ENCODE measurements around the gene KRT9. TPM values are rescaled to one million over a fixed set of nuclear protein-coding genes. Genes with fewer than 3 reads are reported as not detected.

The KRT9 gene
- total and polyA plus RNA-seq, 9 of the 15 experiments (the other 6 are each of a cell fraction or from before 2014, with no cell fraction given), result 0.03 TPM; not detected in 8

GRCh38 chr17:41540921-41541625 is 30.8 kb downstream of the KRT9 start (continued):
- no peak for TF ChIP-seq ETV6 (IDR thresholded peaks at IDR 0.05; ENCODE audit: borderline replicate concordance in 1 of 2, low read depth in 2 of 2, low read length in 1 of 2)
- TF ChIP-seq ETV6 (CRISPR knock-in tag; IDR thresholded peaks at IDR 0.05; ENCODE audit: borderline replicate concordance), result no peak
- 0 out of 2 replicates have a peak, but pooled peaks have one; percentile 19 for TF ChIP-seq SMARCE1 (IDR thresholded peaks at IDR 0.05)
- peak; percentile 43; the same call in 1 of the 2 replicates for TF ChIP-seq DPF2 (IDR thresholded peaks at IDR 0.05)
- 0 out of 2 replicates have a peak, but pooled peaks have one; percentile 8 for TF ChIP-seq TCF3 (CRISPR knock-in tag; IDR thresholded peaks at IDR 0.05)
- TF ChIP-seq ZBTB17 (CRISPR knock-in tag; IDR thresholded peaks at IDR 0.05), result no peak
- no peak for TF ChIP-seq NFXL1 (CRISPR knock-in tag; IDR thresholded peaks at IDR 0.05)
- TF ChIP-seq, protein P1, sequence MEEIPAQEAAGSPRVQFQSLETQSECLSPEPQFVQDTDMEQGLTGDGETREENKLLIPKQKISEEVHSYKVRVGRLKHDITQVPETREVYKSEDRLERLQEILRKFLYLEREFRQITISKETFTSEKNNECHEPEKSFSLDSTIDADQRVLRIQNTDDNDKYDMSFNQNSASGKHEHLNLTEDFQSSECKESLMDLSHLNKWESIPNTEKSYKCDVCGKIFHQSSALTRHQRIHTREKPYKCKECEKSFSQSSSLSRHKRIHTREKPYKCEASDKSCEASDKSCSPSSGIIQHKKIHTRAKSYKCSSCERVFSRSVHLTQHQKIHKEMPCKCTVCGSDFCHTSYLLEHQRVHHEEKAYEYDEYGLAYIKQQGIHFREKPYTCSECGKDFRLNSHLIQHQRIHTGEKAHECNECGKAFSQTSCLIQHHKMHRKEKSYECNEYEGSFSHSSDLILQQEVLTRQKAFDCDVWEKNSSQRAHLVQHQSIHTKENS (CRISPR knock-in tag; IDR thresholded peaks at IDR 0.05), result no peak
- TF ChIP-seq, protein P2, sequence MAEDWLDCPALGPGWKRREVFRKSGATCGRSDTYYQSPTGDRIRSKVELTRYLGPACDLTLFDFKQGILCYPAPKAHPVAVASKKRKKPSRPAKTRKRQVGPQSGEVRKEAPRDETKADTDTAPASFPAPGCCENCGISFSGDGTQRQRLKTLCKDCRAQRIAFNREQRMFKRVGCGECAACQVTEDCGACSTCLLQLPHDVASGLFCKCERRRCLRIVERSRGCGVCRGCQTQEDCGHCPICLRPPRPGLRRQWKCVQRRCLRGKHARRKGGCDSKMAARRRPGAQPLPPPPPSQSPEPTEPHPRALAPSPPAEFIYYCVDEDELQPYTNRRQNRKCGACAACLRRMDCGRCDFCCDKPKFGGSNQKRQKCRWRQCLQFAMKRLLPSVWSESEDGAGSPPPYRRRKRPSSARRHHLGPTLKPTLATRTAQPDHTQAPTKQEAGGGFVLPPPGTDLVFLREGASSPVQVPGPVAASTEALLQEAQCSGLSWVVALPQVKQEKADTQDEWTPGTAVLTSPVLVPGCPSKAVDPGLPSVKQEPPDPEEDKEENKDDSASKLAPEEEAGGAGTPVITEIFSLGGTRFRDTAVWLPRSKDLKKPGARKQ (CRISPR knock-in tag; IDR thresholded peaks at IDR 0.05), result no peak
- TF ChIP-seq NBN (IDR thresholded peaks at IDR 0.05; ENCODE audit: low read depth), result no peak
- peak; percentile 36; the same call in 1 of the 2 replicates for TF ChIP-seq ATF3 (IDR thresholded peaks at IDR 0.05)
- no peak for TF ChIP-seq ATF3 (CRISPR knock-in tag; conservative IDR thresholded peaks at IDR 0.05)
- TF ChIP-seq, protein P3, sequence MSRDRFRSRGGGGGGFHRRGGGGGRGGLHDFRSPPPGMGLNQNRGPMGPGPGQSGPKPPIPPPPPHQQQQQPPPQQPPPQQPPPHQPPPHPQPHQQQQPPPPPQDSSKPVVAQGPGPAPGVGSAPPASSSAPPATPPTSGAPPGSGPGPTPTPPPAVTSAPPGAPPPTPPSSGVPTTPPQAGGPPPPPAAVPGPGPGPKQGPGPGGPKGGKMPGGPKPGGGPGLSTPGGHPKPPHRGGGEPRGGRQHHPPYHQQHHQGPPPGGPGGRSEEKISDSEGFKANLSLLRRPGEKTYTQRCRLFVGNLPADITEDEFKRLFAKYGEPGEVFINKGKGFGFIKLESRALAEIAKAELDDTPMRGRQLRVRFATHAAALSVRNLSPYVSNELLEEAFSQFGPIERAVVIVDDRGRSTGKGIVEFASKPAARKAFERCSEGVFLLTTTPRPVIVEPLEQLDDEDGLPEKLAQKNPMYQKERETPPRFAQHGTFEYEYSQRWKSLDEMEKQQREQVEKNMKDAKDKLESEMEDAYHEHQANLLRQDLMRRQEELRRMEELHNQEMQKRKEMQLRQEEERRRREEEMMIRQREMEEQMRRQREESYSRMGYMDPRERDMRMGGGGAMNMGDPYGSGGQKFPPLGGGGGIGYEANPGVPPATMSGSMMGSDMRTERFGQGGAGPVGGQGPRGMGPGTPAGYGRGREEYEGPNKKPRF (IDR thresholded peaks at IDR 0.05; ENCODE audit: low read depth, low read length), result no peak
- TF ChIP-seq, protein P4, sequence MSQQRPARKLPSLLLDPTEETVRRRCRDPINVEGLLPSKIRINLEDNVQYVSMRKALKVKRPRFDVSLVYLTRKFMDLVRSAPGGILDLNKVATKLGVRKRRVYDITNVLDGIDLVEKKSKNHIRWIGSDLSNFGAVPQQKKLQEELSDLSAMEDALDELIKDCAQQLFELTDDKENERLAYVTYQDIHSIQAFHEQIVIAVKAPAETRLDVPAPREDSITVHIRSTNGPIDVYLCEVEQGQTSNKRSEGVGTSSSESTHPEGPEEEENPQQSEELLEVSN (IDR thresholded peaks at IDR 0.05; ENCODE audit: borderline replicate concordance in 1 of 2, extremely low read depth in 1 of 2, insufficient read depth in 1 of 2, insufficient read length in 1 of 2, low read depth in 1 of 2, low read length in 1 of 2, poor library complexity in 1 of 2, severe bottlenecking in 1 of 2), result no peak
- no peak for TF ChIP-seq ZNF354B (CRISPR knock-in tag; IDR thresholded peaks at IDR 0.05)
- TF ChIP-seq ZNF830 (CRISPR knock-in tag; IDR thresholded peaks at IDR 0.05), result no peak
- TF ChIP-seq ZBTB26 (CRISPR knock-in tag; IDR thresholded peaks at IDR 0.05), result no peak
- TF ChIP-seq FOXM1 (IDR thresholded peaks at IDR 0.05; ENCODE audit: low read depth), result no peak
- TF ChIP-seq FOXM1 (CRISPR knock-in tag; IDR thresholded peaks at IDR 0.05; ENCODE audit: low read depth), result no peak
- TF ChIP-seq FOSL1 (tag; conservative IDR thresholded peaks at IDR 0.05), result peak; percentile 41; the same call in 1 of the 2 replicates
